OCI-LY1 (cell line): Measurements from ENCODE around the gene GRID2.

Experiments
- H2AFZ ChIP-seq: fragments of 200-600 bp; sonication (generic), shearing (Covaris generic); 2 replicates; pipeline ENCODE4 v1.6.0; 2014; ENCODE audit warnings: antibody characterized with exemption, mild to moderate bottlenecking, low read length
- H3F3A ChIP-seq: fragments of 200-600 bp; sonication (generic), shearing (Covaris generic); 2 replicates; pipeline ENCODE4 v1.6.0; 2014; ENCODE audit warnings: mild to moderate bottlenecking, antibody characterized with exemption, low read length, moderate library complexity; ENCODE audit not compliant: insufficient read depth
- H3K27ac ChIP-seq: fragments of 200-600 bp; sonication (generic); 2 replicates; pipeline ENCODE4 v1.5.1; 2014; ENCODE audit warnings: low read length, mixed run types, mild to moderate bottlenecking, low read depth; ENCODE audit not compliant: poor library complexity, severe bottlenecking
- H3K27me3 ChIP-seq: fragments of 200-600 bp; sonication (generic); 2 replicates; pipeline ENCODE4 v1.6.0; 2014; ENCODE audit warnings: antibody characterized with exemption, mild to moderate bottlenecking, low read length, moderate library complexity; ENCODE audit not compliant: insufficient read depth
- H3K36me3 ChIP-seq: fragments of 200-600 bp; sonication (generic); 2 replicates; pipeline ENCODE4 v1.6.1; 2014; ENCODE audit warnings: mild to moderate bottlenecking, antibody characterized with exemption, low read length, moderate library complexity, mixed read lengths; ENCODE audit not compliant: insufficient read depth
- H3K4me1 ChIP-seq: fragments of 200-600 bp; sonication (generic); 2 replicates; pipeline ENCODE4 v1.5.1; 2014; ENCODE audit warnings: mild to moderate bottlenecking, low read length, moderate library complexity; ENCODE audit not compliant: insufficient read depth, severe bottlenecking
- H3K4me2 ChIP-seq: fragments of 200-600 bp; sonication (generic), shearing (Covaris generic); 2 replicates; pipeline ENCODE4 v1.6.1; 2014; ENCODE audit warnings: low read length
- H3K4me3 ChIP-seq: fragments of 200-600 bp; sonication (generic); 2 replicates; pipeline ENCODE4 v1.5.1; 2014; ENCODE audit warnings: low read length, low read depth, mild to moderate bottlenecking, mixed read lengths; ENCODE audit not compliant: poor library complexity, severe bottlenecking
- H3K79me2 ChIP-seq: fragments of 200-600 bp; shearing (Covaris generic); 2 replicates; pipeline ENCODE4 v1.6.1; 2016; ENCODE audit warnings: mixed run types, low read length, mixed read lengths; ENCODE audit not compliant: insufficient read depth
- H3K9ac ChIP-seq: fragments of 200-600 bp; sonication (generic), shearing (Covaris generic); 2 replicates; pipeline ENCODE4 v1.6.1; 2014; ENCODE audit warnings: mild to moderate bottlenecking, low read length, mixed read lengths
- H3K9me2 ChIP-seq: fragments of 200-600 bp; sonication (generic), shearing (Covaris generic); 2 replicates; pipeline ENCODE4 v1.6.1; 2014; ENCODE audit warnings: low read depth, mild to moderate bottlenecking, low read length, mixed read lengths
- H3K9me3 ChIP-seq: fragments of 200-600 bp; shearing (Covaris generic); 2 replicates; pipeline ENCODE4 v1.6.1; 2014; ENCODE audit warnings: low read length, mixed read lengths
- H4K20me1 ChIP-seq: fragments of 200-600 bp; sonication (generic), shearing (Covaris generic); 2 replicates; pipeline ENCODE4 v1.6.0; 2016; ENCODE audit warnings: mild to moderate bottlenecking, low read length; ENCODE audit not compliant: insufficient read depth
- CTCF ChIP-seq: fragments of 200-600 bp; sonication (generic), shearing (Covaris generic); IDR thresholded peaks from 2 replicates; pipeline ENCODE4 v1.5.1; 2017; ENCODE audit warnings: mild to moderate bottlenecking, antibody characterized with exemption, low read length, moderate library complexity, mixed read lengths
- EZH2 ChIP-seq: fragments of 200-600 bp; sonication (generic), shearing (Covaris generic); IDR thresholded peaks from 2 replicates; pipeline ENCODE4 v1.8.0; 2017; ENCODE audit warnings: borderline replicate concordance, mixed run types, mild to moderate bottlenecking, antibody characterized with exemption, low read length, moderate library complexity, mixed read lengths

Gene GRID2

GRCh38 chr4:93540562-93540961 is 1236.8 kb downstream of the GRID2 start:
- H3K4me3 ChIP-seq, result no peak overlapping the region
- no peak for TF ChIP-seq CTCF
- no peak for TF ChIP-seq EZH2

DNA sequence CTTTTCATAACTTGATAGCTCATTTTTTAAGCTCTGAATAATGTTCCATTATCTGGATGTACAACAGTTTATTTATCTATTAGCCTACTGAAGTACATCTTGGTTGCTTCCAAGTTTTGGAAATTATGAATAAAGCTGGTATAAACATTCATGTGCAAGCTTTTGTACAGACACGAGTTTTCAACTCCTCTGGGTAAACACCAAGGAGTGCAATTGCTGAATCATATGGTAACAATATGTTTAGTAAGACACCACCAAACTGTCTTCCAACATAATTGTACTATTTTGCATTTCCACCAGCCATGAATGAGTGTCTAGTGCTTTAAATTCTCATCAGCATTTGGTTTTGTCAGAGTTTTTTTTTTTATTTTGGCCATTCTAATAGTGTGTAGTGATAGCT is 1258.1 kb downstream of the GRID2 start:
- H3K9ac ChIP-seq, result no peak overlapping the region
- no peaks in the 10 kb centered on the region for H4K20me1 ChIP-seq
- H3K4me3 ChIP-seq, result no peak overlapping the region
- H3K4me1 ChIP-seq, result no peaks in the 10 kb centered on the region
- H2AFZ ChIP-seq, result no peak overlapping the region
- H3K79me2 ChIP-seq, result no peaks in the 10 kb centered on the region
- TF ChIP-seq EZH2 (no peak), CTCF (no peak)
- no peaks in the 10 kb centered on the region for H3K9me3 ChIP-seq
- no peaks in the 10 kb centered on the region for H3K27me3 ChIP-seq
- no peaks in the 10 kb centered on the region for H3K9me2 ChIP-seq
- no peak overlapping the region for H3K4me2 ChIP-seq
- H3F3A ChIP-seq, result no peaks in the 10 kb centered on the region
- no peak overlapping the region for H3K27ac ChIP-seq
- no peaks in the 10 kb centered on the region for H3K36me3 ChIP-seq

More at GRCh38 chr4:93540562-93540961, 1236.8 kb downstream of the GRID2 start:
- Histone ChIP-seq H3K36me3 (no peaks in the 10 kb centered on the region), H3F3A (no peaks in the 10 kb centered on the region), H3K79me2 (no peaks in the 10 kb centered on the region), H2AFZ (no peak overlapping the region), H3K4me1 (no peaks in the 10 kb centered on the region), H3K9me3 (no peaks in the 10 kb centered on the region), H4K20me1 (no peaks in the 10 kb centered on the region), H3K4me2 (no peak overlapping the region), H3K9me2 (no peaks in the 10 kb centered on the region), H3K27ac (no peak overlapping the region), H3K9ac (no peak overlapping the region), H3K27me3 (no peaks in the 10 kb centered on the region)

DNA sequence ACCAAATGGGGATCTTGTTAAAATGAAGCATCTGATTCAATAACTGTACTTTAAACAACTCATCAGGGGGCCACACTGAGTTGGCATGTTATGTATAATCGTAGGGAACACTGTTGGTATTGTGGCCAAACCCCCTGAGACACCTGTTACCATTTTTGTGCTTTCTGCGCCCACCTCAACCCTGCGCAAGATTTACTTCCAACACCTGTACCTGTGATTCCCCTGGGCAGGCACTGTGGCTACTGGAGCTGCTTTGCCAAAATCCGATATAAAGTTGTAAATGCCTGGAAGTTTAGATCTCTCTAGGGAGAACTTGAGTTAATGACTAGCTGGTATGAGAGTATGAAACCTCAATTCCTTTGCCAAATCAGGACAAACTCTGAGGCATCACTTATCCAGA is 1265.0 kb downstream of the GRID2 start:
- H3K79me2 ChIP-seq, result no peaks in the 10 kb centered on the region
- H3K36me3 ChIP-seq, result no peaks in the 10 kb centered on the region
- no peak overlapping the region for H3K9ac ChIP-seq
- H3K27me3 ChIP-seq, result no peaks in the 10 kb centered on the region
- no peaks in the 10 kb centered on the region for H3K9me2 ChIP-seq
- TF ChIP-seq EZH2 (no peak), CTCF (no peak)
- no peak overlapping the region for H2AFZ ChIP-seq
- no peak overlapping the region for H3K4me2 ChIP-seq
- H4K20me1 ChIP-seq, result no peaks in the 10 kb centered on the region
- H3F3A ChIP-seq, result no peaks in the 10 kb centered on the region
- no peaks in the 10 kb centered on the region for H3K4me1 ChIP-seq
- H3K27ac ChIP-seq, result no peak overlapping the region
- no peak overlapping the region for H3K4me3 ChIP-seq
- H3K9me3 ChIP-seq, result no peaks in the 10 kb centered on the region
